IMR-90 (cell line): Measurements from ENCODE around the gene VPS52. TPM values are rescaled to one million over a fixed set of nuclear protein-coding genes. Genes with fewer than 3 reads are reported as not detected.
A peak's percentile ranks its signal among the peaks of the same experiment; 100 is the strongest.

Source experiments
- ATAC-seq: fragments of 200-7000 bp; cut with Tn5 transposase; 2 replicates; pipeline ENCODE4 v1.9.1; 2020; ENCODE audit warnings: low read depth, mild to moderate bottlenecking, moderate library complexity
- BruUV-seq: library from RNA; stranded (reverse); fragments of 400-500 nt; replicated peaks from 2 replicates; lab custom pipeline; 2021; lab: Mats Ljungman, UMichigan
- CTCF ChIA-PET: fragments of 300-600 bp; formaldehyde crosslinking; extraction: SDS; loops from one replicate; lab custom pipeline; 2021; ENCODE audit warnings: antibody characterized with exemption; lab: Yijun Ruan, JAX
- POLR2A ChIA-PET: fragments of 300-600 bp; sonication (Branson Sonifier 250); formaldehyde crosslinking; loops from one replicate; lab custom pipeline; 2022; ENCODE audit warnings: antibody characterized with exemption; ENCODE audit not compliant: unreplicated experiment; lab: Charles Lee
- DNase-seq: peaks from one replicate; pipeline ENCODE4 v3.0.0; 2013
- H2AFZ ChIP-seq: replicated peaks from 2 replicates; pipeline ENCODE3; 2013; ENCODE audit warnings: low read length, mild to moderate bottlenecking; ENCODE audit not compliant: poor library complexity
- H2AK5ac ChIP-seq: 2 replicates; pipeline ENCODE4 v1.6.1; 2013; ENCODE audit warnings: low read depth, low read length, inconsistent platforms
- H2AK9ac ChIP-seq: replicated peaks from 2 replicates; pipeline ENCODE3; 2013; ENCODE audit warnings: mild to moderate bottlenecking, low read depth, low read length, moderate library complexity; ENCODE audit not compliant: poor library complexity
- H2BK120ac ChIP-seq: 2 replicates; pipeline ENCODE4 v1.6.1; 2013; ENCODE audit warnings: low read depth, low read length, inconsistent platforms
- H2BK15ac ChIP-seq: 3 replicates; pipeline ENCODE4 v1.6.1; 2013; ENCODE audit warnings: low read depth, low read length, inconsistent platforms
- H2BK20ac ChIP-seq: 2 replicates; pipeline ENCODE4 v1.6.1; 2013; ENCODE audit warnings: low read depth, mild to moderate bottlenecking, inconsistent platforms, low read length, moderate library complexity
- H2BK5ac ChIP-seq: 2 replicates; pipeline ENCODE4 v1.6.1; 2013; ENCODE audit warnings: mild to moderate bottlenecking, low read depth, low read length, inconsistent platforms; ENCODE audit not compliant: poor library complexity, severe bottlenecking
- H3K14ac ChIP-seq: replicated peaks from 2 replicates; pipeline ENCODE4 v1.6.1; 2013; ENCODE audit warnings: low read depth, low read length, inconsistent platforms
- H3K18ac ChIP-seq: 2 replicates; pipeline ENCODE4 v1.6.1; 2013; ENCODE audit warnings: low read depth, low read length, control low read depth
- H3K23ac ChIP-seq: 2 replicates; pipeline ENCODE4 v1.6.1; 2013; ENCODE audit warnings: low read depth, low read length, inconsistent platforms
- H3K27ac ChIP-seq: 2 replicates; pipeline ENCODE4 v1.5.1; 2013; ENCODE audit warnings: mild to moderate bottlenecking, control low read depth, low read length; ENCODE audit not compliant: insufficient read depth
- H3K27me3 ChIP-seq: 2 replicates; pipeline ENCODE4 v1.6.1; 2013; ENCODE audit warnings: low read length; ENCODE audit not compliant: control insufficient read depth, insufficient read depth
- H3K36me3 ChIP-seq: 2 replicates; pipeline ENCODE4 v1.6.1; 2013; ENCODE audit warnings: low read length, mixed read lengths; ENCODE audit not compliant: control insufficient read depth, insufficient read depth
- H3K4ac ChIP-seq: 2 replicates; pipeline ENCODE4 v1.6.1; 2013; ENCODE audit warnings: low read depth, low read length, inconsistent platforms
- H3K4me1 ChIP-seq: 2 replicates; pipeline ENCODE4 v1.6.1; 2013; ENCODE audit warnings: low read length, mixed read lengths; ENCODE audit not compliant: control insufficient read depth, insufficient read depth
- H3K4me2 ChIP-seq: 2 replicates; pipeline ENCODE4 v1.6.1; 2013; ENCODE audit warnings: low read depth, mild to moderate bottlenecking, control low read depth, low read length, moderate library complexity
- H3K4me3 ChIP-seq: 2 replicates; pipeline ENCODE4 v1.5.1; 2013; ENCODE audit warnings: low read depth, mild to moderate bottlenecking, control low read depth, low read length, moderate library complexity; ENCODE audit not compliant: insufficient read depth
- H3K56ac ChIP-seq: 2 replicates; pipeline ENCODE4 v1.6.1; 2013; ENCODE audit warnings: low read length, inconsistent platforms; ENCODE audit not compliant: insufficient read depth; ENCODE audit errors: extremely low read depth
- H3K79me1 ChIP-seq, 2 experiments: 2 replicates each; pipeline ENCODE4 v1.6.1; 2013; ENCODE audit warnings: low read length in 2 of 2, inconsistent platforms in 1 of 2, low read depth in 1 of 2
- H3K9ac ChIP-seq: 2 replicates; pipeline ENCODE4 v1.6.1; 2013; ENCODE audit warnings: low read depth, low read length, control low read depth
- H3K9me1 ChIP-seq: 2 replicates; pipeline ENCODE4 v1.6.1; 2013; ENCODE audit warnings: low read length, inconsistent platforms; ENCODE audit not compliant: insufficient read depth
- H3K9me3 ChIP-seq: 2 replicates; pipeline ENCODE4 v1.6.1; 2013; ENCODE audit warnings: low read length; ENCODE audit not compliant: control insufficient read depth, insufficient read depth
- H4K20me1 ChIP-seq: 2 replicates; pipeline ENCODE4 v1.6.1; 2013; ENCODE audit warnings: low read length, inconsistent platforms; ENCODE audit not compliant: insufficient read depth
- H4K5ac ChIP-seq: 2 replicates; pipeline ENCODE4 v1.6.1; 2013; ENCODE audit warnings: mild to moderate bottlenecking, low read depth, low read length, control low read depth
- H4K8ac ChIP-seq, 2 experiments: 2 replicates each; pipeline ENCODE4 v1.6.1; 2013; ENCODE audit warnings: low read depth in 2 of 2, low read length in 2 of 2, control low read depth in 1 of 2, inconsistent platforms in 1 of 2
- H4K91ac ChIP-seq: 2 replicates; pipeline ENCODE4 v1.6.1; 2013; ENCODE audit warnings: low read depth, low read length, inconsistent platforms; ENCODE audit not compliant: insufficient read depth
- MXI1 ChIP-seq: IDR thresholded peaks from 2 replicates; pipeline ENCODE4 v1.6.1; 2012; ENCODE audit warnings: low read depth, mild to moderate bottlenecking, low read length, moderate library complexity, borderline replicate concordance
- NFE2L2 ChIP-seq: fragments of 150-350 bp; IDR thresholded peaks from 2 replicates; pipeline ENCODE4 v1.6.1; 2016; ENCODE audit warnings: low read depth, mild to moderate bottlenecking, low read length
- POLR2A ChIP-seq: IDR thresholded peaks from 2 replicates; pipeline ENCODE4 v1.6.1; 2012; ENCODE audit warnings: mild to moderate bottlenecking, low read depth, low read length
- RAD21 ChIP-seq: IDR thresholded peaks from 2 replicates; pipeline ENCODE4 v1.6.1; 2012; ENCODE audit warnings: low read length, improper control_type of control experiment
- WGBS, 2 experiments: methylation state at CpG; one replicate each; pipeline versions ENCODE4 v1.1.5 to v1.1.7; 2013; ENCODE audit warnings: missing lambda C conversion rate in 2 of 2; ENCODE audit not compliant: insufficient read length in 1 of 2; ENCODE audit errors: extremely low coverage in 2 of 2; 5-methylcytosine and 5-hydroxymethylcytosine counted together
- dilution Hi-C: fragments of 300-500 bp; cut with HindIII; formaldehyde crosslinking; loops from one replicate; pipeline ENCODE4 v1.14.3; 2018; ENCODE audit warnings: low sequenced_read_pairs; ENCODE audit not compliant: unreplicated experiment
- in situ Hi-C: fragments of 300-500 bp; cut with MboI; formaldehyde crosslinking; loops from 3 replicates; pipeline ENCODE4 v1.14.3; 2019; ENCODE audit warnings: low sequenced_read_pairs, inconsistent platforms, mixed read lengths
- intact Hi-C: fragments of 100-400 bp; cut with micrococcal nuclease; formaldehyde crosslinking; loops from 2 replicates; pipeline ENCODE4 v1.10.0; 2022
- polyA plus RNA-seq, 3 experiments: library from polyadenylated mRNA; depleted of rRNA; stranded (reverse); fragments of >200 nt; gene quantifications; 2 replicates each; pipeline ENCODE4 v1.2.3, GENCODE V29; 2012; ENCODE audit warnings: low replicate concordance in 1 of 3
- total RNA-seq: library from RNA; depleted of rRNA; stranded (reverse); fragments of >200 nt; gene quantifications from 2 replicates; pipeline ENCODE4 v1.2.3, GENCODE V29; 2012

VPS52 gene
- total and polyA plus RNA-seq, 2 of the 4 experiments (the other 2 are of a cell fraction): 29.8 to 54.6 TPM

- no peak overlapping the region; the same call in 1 of the 2 replicates for H3K14ac ChIP-seq
- H3K79me1 ChIP-seq: peaks cover 28 to 65% of the 10 kb centered on the region in 2 experiments
- POLR2A ChIA-PET: no interaction called here
- no peak for ATAC-seq
- in situ Hi-C loops (no loop called here), intact Hi-C loops (no loop called here), dilution Hi-C loops (no loop called here)
- peaks cover 71% of the 10 kb centered on the region for H4K20me1 ChIP-seq
- no peak overlapping the region for H3K4ac ChIP-seq
- 86% methylated on average over 4 of the region's 14 CpGs; no CpG with 5 or more reads in 1 of the 2 experiments for WGBS, 2 experiments
- peaks cover 9% of the 10 kb centered on the region for H3K9me1 ChIP-seq
- H3K36me3 ChIP-seq: peaks cover 47% of the 10 kb centered on the region
- H2BK120ac ChIP-seq: no peak overlapping the region
- H3K27me3 ChIP-seq: no peaks in the 10 kb centered on the region
- H3K9ac ChIP-seq: peak overlapping the region; percentile 31; the same call in 1 of the 2 replicates
- TF ChIP-seq MXI1 (no peak), RAD21 (no peak), POLR2A (no peak; the same call in 1 of the 2 replicates), NFE2L2 (no peak)
- no peak overlapping the region for H4K5ac ChIP-seq
- H4K91ac ChIP-seq: no peak overlapping the region
- H3K56ac ChIP-seq: no peak overlapping the region
- H3K23ac ChIP-seq: peak overlapping the region; percentile 82
- H2AFZ ChIP-seq: no peak overlapping the region
- no peak overlapping the region for H3K4me3 ChIP-seq
- H4K8ac ChIP-seq: no peak overlapping the region; a peak in 1 of 4 replicates
- H2BK5ac ChIP-seq: no peak overlapping the region
- no peak overlapping the region for H3K27ac ChIP-seq
- no peak for DNase-seq
- H2AK9ac ChIP-seq: no peak overlapping the region
- no TSS peak for BruUV-seq
- CTCF ChIA-PET: no interaction called here
- no peak overlapping the region for H2AK5ac ChIP-seq
- no peak overlapping the region for H2BK20ac ChIP-seq
- peaks cover 14% of the 10 kb centered on the region for H3K4me1 ChIP-seq
- H3K4me2 ChIP-seq: peak overlapping the region; percentile 84
- no peak overlapping the region for H3K18ac ChIP-seq
- no peak overlapping the region for H2BK15ac ChIP-seq
- no peaks in the 10 kb centered on the region for H3K9me3 ChIP-seq
Observed at GRCh38 chr6:33273924-33274902, 2.5 kb upstream of the VPS52 start.
